Prostate gland (tissue), 2 donors: Measurements from ENCODE around the gene AQR. TPM values are rescaled to one million over a fixed set of nuclear protein-coding genes. Genes with fewer than 3 reads are reported as not detected.
"Not testable (repeated sequence)": the region's sequence is repeated elsewhere in the genome, so short reads cannot be mapped to it uniquely, and the experiment has no call there.

ENCODE experiments used
- DNase-seq: peaks from one replicate; pipeline ENCODE4 v3.0.0-alpha.2; 2019; ENCODE audit warnings: low spot score
- H3K27ac ChIP-seq, 2 donors: fragments of 200-600 bp; sonication (generic); 2 replicates each; pipeline ENCODE4 v1.5.1; 2017 to 2019
- H3K27me3 ChIP-seq: fragments of 200-600 bp; sonication (generic); replicated peaks from 2 replicates; pipeline ENCODE4 v1.5.1; 2019; ENCODE audit not compliant: insufficient read depth
- H3K36me3 ChIP-seq, 2 donors: fragments of 200-600 bp; sonication (generic); 1 replicate in 1 of 2; 2 replicates in 1 of 2; pipeline versions ENCODE4 v1.5.1 to v1.8.1; 2017 to 2019
- H3K4me1 ChIP-seq: fragments of 200-600 bp; sonication (generic); replicated peaks from 2 replicates; pipeline ENCODE4 v1.5.1; 2019
- H3K4me3 ChIP-seq, 2 donors: fragments of 200-600 bp; sonication (generic); 2 replicates each; pipeline ENCODE4 v1.5.1; 2017 to 2019
- H3K9me3 ChIP-seq: fragments of 200-600 bp; sonication (generic); 2 replicates; pipeline ENCODE4 v1.5.1; 2017
- CTCF ChIP-seq, 4 experiments: fragments of 200-600 bp in 2 of 4; fragments of 450-650 bp in 2 of 4; sonication (generic) in 2 of 4; IDR thresholded peaks; 1 replicate in 3 of 4; 2 replicates in 1 of 4; pipeline ENCODE4 v1.5.1; 2016 to 2019; ENCODE audit warnings: antibody characterized with exemption in 4 of 4, mild to moderate bottlenecking in 2 of 4, moderate library complexity in 2 of 4
- POLR2A ChIP-seq: fragments of 450-650 bp; IDR thresholded peaks from one replicate; pipeline ENCODE4 v1.6.1; 2016; ENCODE audit warnings: antibody characterized with exemption, mild to moderate bottlenecking
- POLR2AphosphoS5 ChIP-seq: sonication (generic); formaldehyde crosslinking; IDR thresholded peaks from one replicate; pipeline ENCODE4 v1.6.1; 2017; ENCODE audit warnings: antibody characterized with exemption
- WGBS: methylation state at CpG from one replicate; pipeline ENCODE4 v1.1.5; 2018; 5-methylcytosine and 5-hydroxymethylcytosine counted together
- intact Hi-C: fragments of 100-400 bp; cut with DNase I; formaldehyde crosslinking; loops from one replicate; pipeline ENCODE4 v1.14.2; 2022
- total RNA-seq, 2 donors: library from RNA; depleted of rRNA; stranded (reverse); fragments of >200 nt; gene quantifications; one replicate each; pipeline ENCODE4 v1.1.0, GENCODE V29; 2016

The AQR gene
- total RNA-seq, 2 donors from 2014 or later, result 32.9 to 34.0 TPM

DNA sequence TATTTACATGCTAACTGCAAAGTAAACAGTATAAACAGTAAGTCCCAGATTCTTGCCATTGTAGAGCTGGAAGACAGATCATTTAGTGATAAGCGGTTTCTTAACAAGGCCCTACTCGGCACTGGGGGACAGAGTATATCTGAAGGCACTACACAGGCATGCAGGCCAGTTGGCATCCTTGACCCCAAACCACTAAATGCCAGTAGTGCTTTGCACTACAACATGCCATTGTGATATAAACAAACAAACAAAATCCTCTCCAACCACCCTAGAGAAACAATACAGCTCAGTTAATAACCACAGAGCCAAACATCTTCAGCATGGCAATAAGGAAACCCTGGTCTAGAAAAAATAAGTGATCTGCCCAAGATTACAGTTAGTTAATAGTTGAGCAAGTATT is 5.3 kb downstream of the AQR start:
- Histone ChIP-seq H3K9me3 (no peaks in the 10 kb centered on the region), H3K27ac (no peak overlapping the region), H3K4me1 (no peaks in the 10 kb centered on the region), H3K4me3 (no peak overlapping the region), H3K36me3 (no peaks in the 10 kb centered on the region), H3K27me3 (no peaks in the 10 kb centered on the region)
- no peak for TF ChIP-seq POLR2A
- TF ChIP-seq POLR2AphosphoS5, result no peak
- no peak for TF ChIP-seq CTCF (IDR thresholded peaks at IDR 0.05)
- intact Hi-C loops, result no loop called here
- no peak for DNase-seq
- WGBS, result 48% methylated on average over 2 of the region's 2 CpGs

- no peak for DNase-seq
- TF ChIP-seq CTCF (IDR thresholded peaks at IDR 0.05) (no peak), POLR2A (no peak), POLR2AphosphoS5 (no peak)
- H3K4me3 ChIP-seq, result no peak overlapping the region
- no peak overlapping the region for H3K27ac ChIP-seq
- H3K27me3 ChIP-seq, result no peaks in the 10 kb centered on the region
- intact Hi-C loops, result no loop called here
- 88% methylated on average over 8 of the region's 8 CpGs for WGBS
- H3K36me3 ChIP-seq, result no peaks in the 10 kb centered on the region
- H3K4me1 ChIP-seq, result no peaks in the 10 kb centered on the region
- H3K9me3 ChIP-seq, result no peaks in the 10 kb centered on the region
These were observed 15.7 kb downstream of the AQR start for GRCh38 chr15:34953851-34954250.

GRCh38 chr15:34952481-34952880 is 17.1 kb downstream of the AQR start:
- Histone ChIP-seq H3K36me3 (no peaks in the 10 kb centered on the region), H3K4me1 (no peaks in the 10 kb centered on the region), H3K4me3 (no peak overlapping the region), H3K9me3 (no peaks in the 10 kb centered on the region), H3K27ac (no peak overlapping the region), H3K27me3 (no peaks in the 10 kb centered on the region)
- DNase-seq, result no peak
- no peak for TF ChIP-seq POLR2AphosphoS5
- TF ChIP-seq POLR2A, result no peak
- no peak for TF ChIP-seq CTCF (IDR thresholded peaks at IDR 0.05)
- intact Hi-C loops, result no loop called here

- intact Hi-C loops, result no loop called here
- TF ChIP-seq POLR2AphosphoS5, result no peak
- no peak for DNase-seq
- no peaks in the 10 kb centered on the region for H3K36me3 ChIP-seq
- H3K4me3 ChIP-seq, result no peak overlapping the region
- no peak overlapping the region for H3K27ac ChIP-seq
- no peaks in the 10 kb centered on the region for H3K27me3 ChIP-seq
- H3K4me1 ChIP-seq, result no peaks in the 10 kb centered on the region
- WGBS, result 59% methylated on average over 1 of the region's 1 CpG
- no peaks in the 10 kb centered on the region for H3K9me3 ChIP-seq
These were observed 17.5 kb downstream of the AQR start for GRCh38 chr15:34951993-34952392.

DNA sequence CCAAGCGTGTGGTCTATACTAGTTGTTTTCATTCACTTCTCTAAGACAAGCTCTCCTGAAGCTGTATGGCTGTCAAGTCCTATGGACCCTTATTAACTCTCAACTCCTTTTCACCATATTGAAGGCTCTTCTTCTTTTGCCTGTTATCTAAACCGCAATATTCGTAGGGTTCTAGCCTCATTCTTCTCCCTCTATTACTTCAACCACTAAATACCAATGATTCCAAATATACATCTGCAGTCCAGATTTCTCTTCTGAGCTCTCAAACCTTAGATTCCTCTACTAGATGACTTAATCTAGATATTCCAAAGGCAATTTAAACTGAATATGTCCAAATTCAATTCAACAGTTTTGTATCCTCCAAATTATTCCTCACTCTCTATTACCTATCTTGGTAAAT is 24.6 kb downstream of the AQR start:
- Histone ChIP-seq H3K4me3 (no peak overlapping the region), H3K4me1 (no peaks in the 10 kb centered on the region), H3K36me3 (no peaks in the 10 kb centered on the region), H3K9me3 (no peaks in the 10 kb centered on the region), H3K27me3 (no peaks in the 10 kb centered on the region), H3K27ac (no peak overlapping the region)
- intact Hi-C loops, result no loop called here
- DNase-seq, result no peak
- no peak for TF ChIP-seq POLR2A
- TF ChIP-seq POLR2AphosphoS5, result no peak
- 95% methylated on average over 3 of the region's 3 CpGs for WGBS

GRCh38 chr15:34943711-34944110 is 25.8 kb downstream of the AQR start:
- TF ChIP-seq POLR2AphosphoS5 (no peak), POLR2A (no peak), CTCF (IDR thresholded peaks at IDR 0.05) (no peak)
- intact Hi-C loops, result no loop called here
- no peaks in the 10 kb centered on the region for H3K9me3 ChIP-seq
- DNase-seq, result no peak
- no peaks in the 10 kb centered on the region for H3K36me3 ChIP-seq
- no peak overlapping the region for H3K27ac ChIP-seq
- no peaks in the 10 kb centered on the region for H3K4me1 ChIP-seq
- no peaks in the 10 kb centered on the region for H3K27me3 ChIP-seq
- no peak overlapping the region for H3K4me3 ChIP-seq

DNA sequence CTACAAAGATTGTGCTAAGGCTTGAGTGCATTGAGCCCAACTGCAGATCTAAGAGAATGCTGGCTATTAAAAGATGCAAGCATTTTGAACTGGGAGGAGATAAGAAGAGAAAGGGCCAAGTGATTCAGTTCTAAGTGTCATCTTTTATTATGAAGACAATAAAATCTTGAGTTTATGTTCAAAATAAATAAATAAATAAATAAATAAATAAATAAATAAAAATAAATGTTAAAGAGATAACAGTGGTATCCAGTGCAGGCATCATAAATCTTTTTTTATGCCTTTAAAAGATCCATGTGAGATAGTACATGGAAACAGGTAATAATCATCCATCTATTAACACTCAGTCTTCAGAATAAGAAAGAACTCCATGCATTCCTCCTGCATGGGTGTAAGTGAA is 26.3 kb downstream of the AQR start:
- H3K4me3 ChIP-seq, H3K4me1 ChIP-seq, H3K27ac ChIP-seq, H3K27me3 ChIP-seq, H3K36me3 ChIP-seq, H3K9me3 ChIP-seq, DNase-seq, intact Hi-C loops: not testable (repeated sequence)
